Measurements from ENCODE around the gene LDLRAD3. TPM values are rescaled to one million over a fixed set of nuclear protein-coding genes. Genes with fewer than 3 reads are reported as not detected.

LDLRAD3 gene
- total RNA-seq, 2 donors from 2014 or later: 19.2 to 30.6 TPM

GRCh38 chr11:36077886-36078685 lies 134.2 kb downstream of the LDLRAD3 start:
- peaks cover 50% of the 10 kb centered on the region for H3K36me3 Mint-ChIP-seq (ENCODE audit: low read depth)

DNA sequence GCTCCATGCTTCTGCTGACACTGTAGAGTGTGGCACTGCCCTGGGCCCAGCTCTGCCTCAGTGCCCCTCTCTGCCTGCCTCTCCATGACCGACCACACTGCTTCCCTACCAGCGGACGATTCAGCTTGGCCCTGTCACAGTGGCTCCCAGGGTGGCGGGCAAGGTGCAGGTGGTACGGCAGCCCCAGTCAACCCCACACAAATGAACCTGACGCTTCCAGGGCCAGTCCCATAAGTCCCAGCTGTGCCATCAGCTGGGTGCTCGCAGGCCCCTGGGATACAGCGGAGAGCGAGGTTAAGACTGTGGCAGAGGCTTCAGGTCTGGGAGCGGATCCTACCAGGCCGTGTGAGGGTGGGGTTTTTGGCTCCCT lies 134.8 kb downstream of the LDLRAD3 start:
- Mint-ChIP-seq H3K27me3 (ENCODE audit: insufficient read depth) (no peaks in the 10 kb centered on the region), H3K36me3 (ENCODE audit: low read depth) (peaks cover 56% of the 10 kb centered on the region), H3K27ac (no peak overlapping the region), H3K4me1 (no peaks in the 10 kb centered on the region), H3K9me3 (peaks cover 29% of the 10 kb centered on the region), H3K4me3 (no peak overlapping the region)
- 94 to 96% methylated on average over 4 to 11 of the region's 11 CpGs for WGBS, 2 experiments (ENCODE audit: insufficient coverage in 1 of 2, insufficient read length in 1 of 2)
- Histone ChIP-seq H3K4me3 (ENCODE audit: low read length) (no peak overlapping the region), H3K4me1 (ENCODE audit: control insufficient read depth, insufficient read depth, low read length) (no peaks in the 10 kb centered on the region), H3K27me3 (ENCODE audit: control insufficient read depth, insufficient read depth, low read length, poor library complexity, severe bottlenecking) (no peaks in the 10 kb centered on the region), H3K9me3 (ENCODE audit: control insufficient read depth, low read length) (peaks cover 26% of the 10 kb centered on the region), H3K36me3 (ENCODE audit: control insufficient read depth, insufficient read depth, low read length) (peaks cover 21% of the 10 kb centered on the region), H3K27ac (ENCODE audit: low read depth, low read length) (no peak overlapping the region), H3K9ac (ENCODE audit: extremely low read depth, low read length, poor library complexity, severe bottlenecking) (no peak overlapping the region)
- TF ChIP-seq, protein P1, sequence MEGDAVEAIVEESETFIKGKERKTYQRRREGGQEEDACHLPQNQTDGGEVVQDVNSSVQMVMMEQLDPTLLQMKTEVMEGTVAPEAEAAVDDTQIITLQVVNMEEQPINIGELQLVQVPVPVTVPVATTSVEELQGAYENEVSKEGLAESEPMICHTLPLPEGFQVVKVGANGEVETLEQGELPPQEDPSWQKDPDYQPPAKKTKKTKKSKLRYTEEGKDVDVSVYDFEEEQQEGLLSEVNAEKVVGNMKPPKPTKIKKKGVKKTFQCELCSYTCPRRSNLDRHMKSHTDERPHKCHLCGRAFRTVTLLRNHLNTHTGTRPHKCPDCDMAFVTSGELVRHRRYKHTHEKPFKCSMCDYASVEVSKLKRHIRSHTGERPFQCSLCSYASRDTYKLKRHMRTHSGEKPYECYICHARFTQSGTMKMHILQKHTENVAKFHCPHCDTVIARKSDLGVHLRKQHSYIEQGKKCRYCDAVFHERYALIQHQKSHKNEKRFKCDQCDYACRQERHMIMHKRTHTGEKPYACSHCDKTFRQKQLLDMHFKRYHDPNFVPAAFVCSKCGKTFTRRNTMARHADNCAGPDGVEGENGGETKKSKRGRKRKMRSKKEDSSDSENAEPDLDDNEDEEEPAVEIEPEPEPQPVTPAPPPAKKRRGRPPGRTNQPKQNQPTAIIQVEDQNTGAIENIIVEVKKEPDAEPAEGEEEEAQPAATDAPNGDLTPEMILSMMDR (conservative IDR thresholded peaks at IDR 0.05): no peak
- DNase-seq: no peak

More at GRCh38 chr11:36077886-36078685, 134.2 kb downstream of the LDLRAD3 start:
- H3K4me1 ChIP-seq (ENCODE audit: control insufficient read depth, insufficient read depth, low read length): no peaks in the 10 kb centered on the region
- WGBS, 2 experiments (ENCODE audit: insufficient coverage in 1 of 2, insufficient read length in 1 of 2): 93 to 94% methylated on average over 4 to 10 of the region's 10 CpGs
- H3K9me3 ChIP-seq (ENCODE audit: control insufficient read depth, low read length): peaks cover 26% of the 10 kb centered on the region
- H3K27me3 ChIP-seq (ENCODE audit: control insufficient read depth, insufficient read depth, low read length, poor library complexity, severe bottlenecking): no peaks in the 10 kb centered on the region
- H3K36me3 ChIP-seq (ENCODE audit: control insufficient read depth, insufficient read depth, low read length): peaks cover 16% of the 10 kb centered on the region
- Mint-ChIP-seq H3K9me3 (peaks cover 29% of the 10 kb centered on the region), H3K27me3 (ENCODE audit: insufficient read depth) (no peaks in the 10 kb centered on the region), H3K4me3 (no peak overlapping the region), H3K27ac (no peak overlapping the region), H3K4me1 (peaks cover 5% of the 10 kb centered on the region)
- no peak overlapping the region for H3K4me3 ChIP-seq (ENCODE audit: low read length)
- no peak for DNase-seq
- H3K27ac ChIP-seq (ENCODE audit: low read depth, low read length): no peak overlapping the region
- no peak overlapping the region for H3K9ac ChIP-seq (ENCODE audit: extremely low read depth, low read length, poor library complexity, severe bottlenecking)
- TF ChIP-seq, protein P1 (conservative IDR thresholded peaks at IDR 0.05): no peak

DNA sequence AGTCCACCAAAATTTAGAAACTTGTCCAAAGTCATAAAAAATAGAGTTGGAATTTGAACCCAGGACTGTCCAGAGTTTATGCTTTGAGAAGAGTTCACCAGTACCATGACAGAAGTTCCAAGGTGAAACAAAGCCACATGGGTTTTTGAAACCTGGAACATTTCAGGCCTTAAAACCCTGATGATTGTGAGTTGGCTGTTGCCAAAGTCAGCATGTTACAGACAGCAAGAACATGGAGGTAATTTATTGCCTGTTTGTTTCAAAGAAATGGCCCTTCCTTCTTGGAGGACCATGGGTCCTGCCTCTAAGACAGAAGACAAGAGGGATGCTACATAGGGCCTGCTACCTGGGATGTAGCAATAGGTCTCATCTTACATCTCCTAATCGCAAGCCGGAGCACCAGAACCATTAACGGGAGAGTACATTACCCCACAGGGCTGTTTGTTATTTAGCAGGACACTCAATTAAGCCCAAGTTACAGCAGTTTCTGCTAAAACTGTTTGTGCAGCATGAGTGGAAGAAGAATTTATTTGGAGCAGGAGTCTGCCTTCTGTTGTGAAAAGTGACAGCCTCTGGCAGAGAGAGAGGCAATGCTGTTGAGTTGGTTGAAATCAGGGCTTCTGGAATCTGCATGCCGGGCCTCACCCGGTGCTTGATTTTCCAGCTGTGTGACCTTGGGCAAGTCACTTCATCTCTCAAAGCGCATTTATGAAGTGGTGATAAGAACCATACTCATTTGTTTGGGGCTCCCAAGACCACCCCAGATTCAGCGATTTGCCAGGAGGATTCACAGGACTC lies 136.2 kb downstream of the LDLRAD3 start:
- WGBS, 2 experiments (ENCODE audit: insufficient coverage in 1 of 2, insufficient read length in 1 of 2): 98% methylated on average over 7 of the region's 7 CpGs
- Histone ChIP-seq H3K27me3 (ENCODE audit: control insufficient read depth, insufficient read depth, low read length, poor library complexity, severe bottlenecking) (no peaks in the 10 kb centered on the region), H3K4me1 (ENCODE audit: control insufficient read depth, insufficient read depth, low read length) (no peaks in the 10 kb centered on the region), H3K36me3 (ENCODE audit: control insufficient read depth, insufficient read depth, low read length) (peaks cover 32% of the 10 kb centered on the region), H3K27ac (ENCODE audit: low read depth, low read length) (no peak overlapping the region), H3K4me3 (ENCODE audit: low read length) (no peak overlapping the region), H3K9me3 (ENCODE audit: control insufficient read depth, low read length) (peaks cover 25% of the 10 kb centered on the region), H3K9ac (ENCODE audit: extremely low read depth, low read length, poor library complexity, severe bottlenecking) (no peak overlapping the region)
- peaks cover 53% of the 10 kb centered on the region for H3K36me3 Mint-ChIP-seq (ENCODE audit: low read depth)
- peaks cover 25% of the 10 kb centered on the region for H3K9me3 Mint-ChIP-seq
- no peak overlapping the region for H3K27ac Mint-ChIP-seq
- TF ChIP-seq, protein P1 (conservative IDR thresholded peaks at IDR 0.05): no peak
- H3K4me3 Mint-ChIP-seq: no peak overlapping the region
- peak; percentile 7 for DNase-seq
- H3K27me3 Mint-ChIP-seq (ENCODE audit: insufficient read depth): peaks cover 5% of the 10 kb centered on the region
- H3K4me1 Mint-ChIP-seq: no peaks in the 10 kb centered on the region
